NCI-H510A (cell line): ENCODE data around the gene GAREM2.

Source experiments
- DNase-seq: peaks from one replicate; lab custom pipeline; 2025; lab: John Stamatoyannopoulos, UW

GAREM2 gene

GRCh38 chr2:26187537-26188104, 14.7 kb downstream of the GAREM2 start:
- DNase-seq: no peak

- DNase-seq: no peak
Observed at GRCh38 chr2:26189123-26189522, 16.2 kb downstream of the GAREM2 start.

- no peak for DNase-seq
Observed at GRCh38 chr2:26189751-26190150, 16.9 kb downstream of the GAREM2 start.

DNA sequence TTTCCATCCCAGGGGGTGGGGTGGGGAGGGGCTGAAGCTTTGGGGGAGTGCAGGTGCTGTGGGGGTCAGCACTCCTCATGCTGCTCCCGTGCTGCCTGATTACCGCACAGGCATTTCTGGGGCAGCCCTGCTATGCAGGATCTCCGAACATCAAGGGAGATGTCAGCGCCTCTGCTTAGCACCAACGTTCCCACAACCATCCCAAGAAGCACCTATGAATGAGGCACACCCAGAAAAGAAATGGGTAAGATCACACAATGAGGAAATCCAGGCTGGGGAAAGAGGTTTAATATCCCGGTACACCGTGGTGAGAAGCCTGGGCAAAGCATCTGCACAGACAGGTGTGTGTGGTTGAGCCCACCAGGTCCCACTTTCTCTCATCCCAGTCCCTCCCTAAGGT, 17.5 kb downstream of the GAREM2 start:
- no peak for DNase-seq

DNA sequence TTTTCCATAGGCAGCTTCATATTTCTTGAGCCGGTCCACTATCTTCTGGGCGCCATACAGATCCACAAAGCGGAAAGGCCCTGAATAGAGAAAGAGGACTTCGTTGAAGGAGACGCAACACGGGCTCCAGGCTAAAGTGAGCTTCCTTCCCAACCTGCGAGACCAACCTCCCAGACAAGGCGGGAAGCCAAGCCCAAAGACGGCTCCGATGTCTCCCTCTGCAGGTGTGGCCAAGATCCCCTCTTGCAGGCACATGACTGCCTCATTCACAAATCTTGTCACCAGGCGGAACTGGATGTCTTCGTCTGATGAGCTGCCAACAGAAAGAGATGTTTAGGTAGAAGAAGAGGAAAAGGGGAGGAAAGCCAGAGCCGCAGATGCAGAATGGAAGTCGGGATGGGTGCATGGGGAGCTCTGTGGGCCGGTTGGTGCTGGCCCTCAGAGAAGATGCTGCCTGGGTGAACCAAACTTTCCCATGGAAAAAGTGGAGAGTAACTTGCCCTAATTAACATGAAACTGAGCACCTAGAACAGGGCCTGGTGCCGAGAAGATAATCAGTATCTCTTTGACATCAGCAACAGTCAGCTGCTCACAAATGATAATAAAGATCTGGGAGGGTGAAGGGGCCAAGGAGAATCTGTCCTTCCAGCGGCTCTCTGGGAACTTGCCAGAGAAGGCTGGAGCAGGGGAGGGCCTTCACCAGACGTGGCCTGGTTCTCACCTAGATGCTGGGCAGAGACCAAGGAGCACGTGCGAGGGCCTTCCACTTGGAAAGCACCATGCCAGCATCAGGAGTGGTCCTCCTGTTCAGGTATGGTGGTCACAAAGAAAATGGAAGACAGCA, 18.6 kb downstream of the GAREM2 start:
- no peak for DNase-seq

- no peak for DNase-seq
Observed at GRCh38 chr2:26193578-26194231, 20.8 kb downstream of the GAREM2 start.

GRCh38 chr2:26195040-26195984, 22.4 kb downstream of the GAREM2 start:
- DNase-seq: no peak

DNA sequence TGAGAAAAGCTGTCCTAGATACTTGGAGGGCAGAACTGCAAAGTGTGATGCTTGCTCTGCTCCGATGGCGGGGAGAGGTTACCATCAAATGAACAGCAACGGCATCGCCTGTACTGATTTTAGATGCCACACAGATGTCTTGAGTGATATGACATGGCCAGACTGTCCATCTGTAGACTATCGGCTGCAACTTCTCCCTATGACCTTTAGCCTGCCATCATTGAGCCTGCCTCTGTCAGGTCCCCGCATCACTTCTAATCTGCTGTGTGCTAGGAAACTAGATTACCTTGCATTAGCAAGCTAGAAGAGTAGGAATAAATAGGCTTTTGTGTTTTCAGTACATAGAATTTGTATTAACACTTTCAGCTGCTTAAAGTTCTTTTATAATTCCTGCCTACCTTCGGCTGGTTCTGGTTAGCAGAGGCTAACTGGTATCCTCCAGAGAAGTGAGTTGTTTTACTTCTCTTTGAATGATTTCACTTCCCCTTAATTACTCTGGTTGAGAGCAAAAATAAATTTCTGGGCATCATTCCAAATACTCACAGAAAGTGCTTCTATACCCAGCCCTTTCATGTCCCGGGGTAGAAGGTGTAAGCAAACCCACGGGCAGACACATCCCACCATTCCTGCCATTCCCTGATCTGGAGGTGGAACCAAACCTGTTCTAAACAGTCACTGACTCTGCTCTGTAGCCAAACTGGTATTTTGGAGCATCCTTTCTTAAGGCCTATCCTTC, 24.0 kb downstream of the GAREM2 start:
- no peak for DNase-seq

DNA sequence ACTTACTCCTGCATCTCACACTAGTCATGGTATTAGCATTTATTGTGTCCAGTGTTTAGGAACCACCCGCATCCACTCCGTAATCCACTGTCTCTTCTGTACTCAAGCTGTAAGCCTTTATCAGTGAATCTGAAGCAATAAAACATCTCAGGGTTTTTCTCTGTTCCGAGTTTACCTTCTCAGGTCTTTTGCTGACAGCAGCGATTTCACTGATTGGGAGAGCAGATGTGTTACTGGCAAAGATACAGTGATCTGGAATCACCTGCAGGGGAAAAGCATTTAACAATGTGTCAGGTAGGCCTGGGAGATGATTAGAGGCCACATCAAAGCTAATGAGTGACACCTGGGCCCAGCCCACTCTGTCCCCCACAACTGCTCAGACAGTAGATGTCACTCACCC, 24.6 kb downstream of the GAREM2 start:
- DNase-seq: no peak

GRCh38 chr2:26202981-26203490, 30.1 kb downstream of the GAREM2 start:
- DNase-seq: no peak

- no peak for DNase-seq
Observed at GRCh38 chr2:26203906-26204305, 31.0 kb downstream of the GAREM2 start.

DNA sequence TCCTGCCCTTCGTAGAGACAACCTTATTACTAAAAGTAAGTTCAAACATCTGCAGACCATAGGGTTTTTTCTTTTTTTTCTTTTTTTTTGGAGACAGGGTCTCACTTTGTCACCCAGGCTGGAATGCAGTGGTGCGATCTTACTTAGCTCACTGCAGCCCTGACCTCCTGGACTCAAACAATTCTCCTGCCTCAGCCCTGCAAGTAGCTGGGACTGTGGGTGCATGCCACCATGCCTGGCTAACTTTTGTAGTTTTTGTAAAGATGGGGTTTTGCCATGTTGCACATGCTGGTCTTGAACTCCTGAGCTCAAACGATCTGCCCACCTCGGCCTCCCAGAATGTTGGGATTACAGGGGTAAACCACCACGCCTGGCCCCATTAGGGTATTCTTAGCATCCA, 39.1 kb downstream of the GAREM2 start:
- no peak for DNase-seq

DNA sequence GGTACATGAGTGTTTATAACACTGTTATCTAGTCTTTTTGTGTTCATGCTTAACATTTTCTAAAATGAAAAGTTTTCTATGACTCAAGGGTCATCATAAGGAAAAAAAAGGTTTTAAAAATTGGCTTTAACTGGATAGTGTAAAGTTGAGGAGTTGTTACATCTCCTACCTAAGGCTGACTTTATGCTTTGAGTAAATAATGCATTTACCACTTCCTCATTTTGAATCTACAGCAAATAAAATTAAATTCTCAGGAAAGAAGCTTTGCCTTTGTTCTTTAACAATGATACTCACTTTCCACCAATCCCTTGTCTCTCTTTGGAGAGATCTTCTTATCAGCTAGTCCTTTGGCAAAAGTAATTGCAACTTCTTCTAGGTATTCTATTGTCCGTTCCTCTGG, 41.9 kb downstream of the GAREM2 start:
- no peak for DNase-seq

- no peak for DNase-seq
Observed at GRCh38 chr2:26215833-26216232, 42.9 kb downstream of the GAREM2 start.

GRCh38 chr2:26216587-26216986, 43.7 kb downstream of the GAREM2 start:
- DNase-seq: no peak

- DNase-seq: no peak
Observed at GRCh38 chr2:26217720-26218119, 44.8 kb downstream of the GAREM2 start.

- DNase-seq: no peak
Observed at GRCh38 chr2:26223018-26223417, 50.1 kb downstream of the GAREM2 start.

- DNase-seq: no peak
Observed at GRCh38 chr2:26224095-26224494, 51.2 kb downstream of the GAREM2 start.

GRCh38 chr2:26229595-26229994, 56.7 kb downstream of the GAREM2 start:
- DNase-seq: no peak

GRCh38 chr2:26230806-26231205, 57.9 kb downstream of the GAREM2 start:
- DNase-seq: no peak

GRCh38 chr2:26235089-26235488, 62.2 kb downstream of the GAREM2 start:
- DNase-seq: no peak
